GM23338 (cell line): Measurements from ENCODE around the gene BBOF1. TPM values are rescaled to one million over a fixed set of nuclear protein-coding genes. Genes with fewer than 3 reads are reported as not detected.

Experiments used
- ATAC-seq: fragments of 200-7000 bp; cut with Tn5 transposase; 3 replicates; pipeline ENCODE4 v1.9.1; 2020
- DNase-seq: peaks from one replicate; pipeline ENCODE4 v3.0.0-alpha.2; 2015; ENCODE audit warnings: low spot score
- H2AFZ ChIP-seq: fragments of 200-600 bp; sonication (generic); 2 replicates; pipeline ENCODE4 v1.8.0; 2016; ENCODE audit warnings: antibody characterized with exemption, mild to moderate bottlenecking, moderate library complexity
- H3F3A ChIP-seq: fragments of 200-600 bp; sonication (generic); replicated peaks from 2 replicates; pipeline ENCODE4 v1.8.0; 2017; ENCODE audit warnings: antibody characterized with exemption, mixed run types, low read depth
- H3K27ac ChIP-seq: fragments of 200-600 bp; sonication (generic); 2 replicates; pipeline ENCODE4 v1.6.1; 2016; ENCODE audit warnings: low read depth
- H3K27me3 ChIP-seq: fragments of 200-600 bp; sonication (generic); 2 replicates; pipeline ENCODE4 v1.8.0; 2016; ENCODE audit warnings: mild to moderate bottlenecking, mixed run types, moderate library complexity; ENCODE audit not compliant: insufficient read depth
- H3K36me3 ChIP-seq: fragments of 200-600 bp; sonication (generic); 2 replicates; pipeline ENCODE4 v1.8.0; 2016; ENCODE audit warnings: mild to moderate bottlenecking; ENCODE audit not compliant: insufficient read depth
- H3K4me1 ChIP-seq: fragments of 200-600 bp; sonication (generic); 2 replicates; pipeline ENCODE4 v1.8.0; 2016; ENCODE audit warnings: mild to moderate bottlenecking, moderate library complexity; ENCODE audit not compliant: insufficient read depth
- H3K4me2 ChIP-seq: fragments of 200-600 bp; sonication (generic); 2 replicates; pipeline ENCODE4 v1.7.1; 2017; ENCODE audit warnings: mixed run types
- H3K4me3 ChIP-seq: fragments of 200-600 bp; sonication (generic); 2 replicates; pipeline ENCODE4 v1.6.1; 2016; ENCODE audit warnings: mixed run types
- H3K79me2 ChIP-seq: fragments of 200-600 bp; sonication (generic); replicated peaks from 2 replicates; pipeline ENCODE4 v1.8.0; 2017; ENCODE audit warnings: mild to moderate bottlenecking; ENCODE audit not compliant: insufficient read depth
- H3K9me2 ChIP-seq: fragments of 200-600 bp; sonication (generic); 2 replicates; pipeline ENCODE4 v1.8.0; 2017; ENCODE audit not compliant: insufficient read depth
- H4K20me1 ChIP-seq: fragments of 200-600 bp; sonication (generic); replicated peaks from 2 replicates; pipeline ENCODE4 v1.8.0; 2017; ENCODE audit warnings: mild to moderate bottlenecking; ENCODE audit not compliant: insufficient read depth
- H3K27ac Mint-ChIP-seq: 2 replicates; pipeline ENCODE4 v1.8.0; 2020; ENCODE audit warnings: inconsistent platforms, mild to moderate bottlenecking, moderate library complexity, mixed read lengths
- H3K27me3 Mint-ChIP-seq: 3 replicates; pipeline ENCODE4 v1.8.0; 2022; ENCODE audit warnings: low read depth, mild to moderate bottlenecking, moderate library complexity, mixed read lengths, inconsistent platforms; ENCODE audit not compliant: insufficient read depth, poor library complexity
- H3K36me3 Mint-ChIP-seq: 3 replicates; pipeline ENCODE4 v1.8.0; 2021; ENCODE audit warnings: low read depth, mild to moderate bottlenecking, inconsistent platforms, moderate library complexity, mixed read lengths
- H3K4me1 Mint-ChIP-seq: 3 replicates; pipeline ENCODE4 v1.8.0; 2020; ENCODE audit warnings: mild to moderate bottlenecking, inconsistent platforms, mixed read lengths
- H3K4me3 Mint-ChIP-seq: 3 replicates; pipeline ENCODE4 v1.8.0; 2021; ENCODE audit warnings: moderate library complexity, mild to moderate bottlenecking, inconsistent platforms, mixed read lengths
- H3K9me3 Mint-ChIP-seq: 3 replicates; pipeline ENCODE4 v1.8.0; 2020; ENCODE audit warnings: moderate library complexity, mild to moderate bottlenecking, inconsistent platforms, mixed read lengths
- CREB1 ChIP-seq: fragments of 250-450 bp; sonication (Bioruptor Pico); IDR thresholded peaks from 2 replicates; pipeline ENCODE4 v1.5.0; 2020; ENCODE audit warnings: low read depth, mild to moderate bottlenecking, moderate library complexity
- CTCF ChIP-seq, 2 experiments: fragments of 200-600 bp in 1 of 2; sonication (generic) in 1 of 2; conservative IDR thresholded peaks; 2 replicates each; pipeline versions ENCODE4 v1.5.1 to v1.6.1; 2016 to 2017; ENCODE audit warnings: antibody characterized with exemption in 2 of 2, low read depth in 2 of 2, mild to moderate bottlenecking in 2 of 2, moderate library complexity in 1 of 2
- ETS1 ChIP-seq: IDR thresholded peaks from 2 replicates; pipeline ENCODE4 v1.6.1; 2016; ENCODE audit warnings: antibody characterized with exemption
- EZH2 ChIP-seq: fragments of 200-600 bp; sonication (generic); IDR thresholded peaks from one replicate; pipeline ENCODE4 v1.8.0; 2017; ENCODE audit warnings: antibody characterized with exemption, mild to moderate bottlenecking, low read depth; ENCODE audit not compliant: unreplicated experiment
- NANOG ChIP-seq: IDR thresholded peaks from 2 replicates; pipeline ENCODE4 v1.6.1; 2016; ENCODE audit warnings: antibody characterized with exemption, borderline replicate concordance
- REST ChIP-seq: IDR thresholded peaks from one replicate; pipeline ENCODE4 v1.6.1; 2018; ENCODE audit warnings: antibody characterized with exemption; ENCODE audit not compliant: unreplicated experiment
- ZNF114 ChIP-seq: fragments of 250-450 bp; sonication (Bioruptor Pico); IDR thresholded peaks from 2 replicates; pipeline ENCODE4 v1.5.0; 2020; ENCODE audit warnings: mild to moderate bottlenecking, moderate library complexity
- ZNF331 ChIP-seq: fragments of 250-450 bp; sonication (Bioruptor Pico); IDR thresholded peaks from 2 replicates; pipeline ENCODE4 v1.5.0; 2020; ENCODE audit warnings: low read depth, mild to moderate bottlenecking, moderate library complexity
- ZNF462 ChIP-seq: fragments of 250-450 bp; sonication (Bioruptor Pico); IDR thresholded peaks from 2 replicates; pipeline ENCODE4 v1.5.0; 2020; ENCODE audit warnings: mild to moderate bottlenecking, moderate library complexity
- polyA plus RNA-seq: library from polyadenylated mRNA; unstranded; fragments of >200 nt; fragmentation: Nextera tagmentation; extraction: Ambion mirVana; gene quantifications from 2 replicates; pipeline ENCODE4 v1.2.1, GENCODE V29; 2016
- total RNA-seq: library from RNA; depleted of rRNA; stranded (reverse); fragments of >200 nt; shearing (Covaris generic); gene quantifications from 2 replicates; pipeline ENCODE4 v1.2.3, GENCODE V29; 2014

BBOF1 gene
- total and polyA plus RNA-seq, 2 experiments from 2014 or later = 0.24 to 0.53 TPM

- TF ChIP-seq CTCF (conservative IDR thresholded peaks at IDR 0.05; ENCODE audit: low read depth in 2 of 2) = no peak
Measured at GRCh38 chr14:74064883-74065282, 45.7 kb downstream of the BBOF1 start (continued).

- no peak for DNase-seq
- Histone ChIP-seq H3K9me2 (no peaks in the 10 kb centered on the region), H3K79me2 (no peaks in the 10 kb centered on the region), H4K20me1 (no peaks in the 10 kb centered on the region), H2AFZ (no peak overlapping the region), H3K36me3 (no peaks in the 10 kb centered on the region), H3K4me2 (no peak overlapping the region), H3K4me1 (no peaks in the 10 kb centered on the region), H3F3A (no peaks in the 10 kb centered on the region), H3K27ac (no peak overlapping the region), H3K4me3 (no peak overlapping the region), H3K27me3 (no peaks in the 10 kb centered on the region)
- no peak for ATAC-seq
- Mint-ChIP-seq H3K4me1 (no peaks in the 10 kb centered on the region), H3K9me3 (no peaks in the 10 kb centered on the region), H3K27ac (no peak overlapping the region), H3K36me3 (peaks cover 24% of the 10 kb centered on the region), H3K27me3 (no peaks in the 10 kb centered on the region), H3K4me3 (no peak overlapping the region)
- TF ChIP-seq REST (no peak), ZNF462 (no peak), ETS1 (no peak), NANOG (no peak), ZNF114 (CRISPR knock-in tag) (no peak), CREB1 (no peak), ZNF331 (no peak), EZH2 (no peak)
Measured at GRCh38 chr14:74065746-74066575, 46.8 kb downstream of the BBOF1 start.
